Measurements from ENCODE around the gene MACROD2. TPM values are rescaled to one million over a fixed set of nuclear protein-coding genes. Genes with fewer than 3 reads are reported as not detected.

MACROD2 gene
- total and polyA plus RNA-seq, 8 donors = 0.78 to 31.3 (median 10.9) TPM; not detected in 1

DNA sequence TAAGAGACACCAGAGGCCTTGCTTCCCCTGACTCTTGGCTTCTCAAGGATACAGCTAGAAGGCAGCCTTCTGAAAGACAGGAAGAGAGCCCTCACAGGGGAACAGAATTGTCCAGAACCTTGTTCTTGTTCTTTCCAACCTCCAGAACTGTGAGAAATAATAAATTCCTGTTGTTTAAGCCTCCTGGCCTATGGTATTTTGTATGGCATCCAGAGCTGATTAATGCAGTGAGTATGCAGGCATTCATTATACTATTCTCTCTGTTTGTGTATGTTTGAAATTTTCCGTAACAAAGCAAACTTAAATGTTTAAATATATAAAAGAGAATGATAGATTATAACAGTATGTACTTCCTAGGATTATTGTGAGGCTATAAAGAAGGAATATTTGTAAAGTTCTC, 1245.5 kb downstream of the MACROD2 start:
- TF ChIP-seq, protein P1, sequence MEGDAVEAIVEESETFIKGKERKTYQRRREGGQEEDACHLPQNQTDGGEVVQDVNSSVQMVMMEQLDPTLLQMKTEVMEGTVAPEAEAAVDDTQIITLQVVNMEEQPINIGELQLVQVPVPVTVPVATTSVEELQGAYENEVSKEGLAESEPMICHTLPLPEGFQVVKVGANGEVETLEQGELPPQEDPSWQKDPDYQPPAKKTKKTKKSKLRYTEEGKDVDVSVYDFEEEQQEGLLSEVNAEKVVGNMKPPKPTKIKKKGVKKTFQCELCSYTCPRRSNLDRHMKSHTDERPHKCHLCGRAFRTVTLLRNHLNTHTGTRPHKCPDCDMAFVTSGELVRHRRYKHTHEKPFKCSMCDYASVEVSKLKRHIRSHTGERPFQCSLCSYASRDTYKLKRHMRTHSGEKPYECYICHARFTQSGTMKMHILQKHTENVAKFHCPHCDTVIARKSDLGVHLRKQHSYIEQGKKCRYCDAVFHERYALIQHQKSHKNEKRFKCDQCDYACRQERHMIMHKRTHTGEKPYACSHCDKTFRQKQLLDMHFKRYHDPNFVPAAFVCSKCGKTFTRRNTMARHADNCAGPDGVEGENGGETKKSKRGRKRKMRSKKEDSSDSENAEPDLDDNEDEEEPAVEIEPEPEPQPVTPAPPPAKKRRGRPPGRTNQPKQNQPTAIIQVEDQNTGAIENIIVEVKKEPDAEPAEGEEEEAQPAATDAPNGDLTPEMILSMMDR (IDR thresholded peaks at IDR 0.05) = no peak
- TF ChIP-seq POLR2AphosphoS5 (IDR thresholded peaks at IDR 0.05) = no peak
- Histone ChIP-seq H3K4me3 (no peak overlapping the region), H3K27me3 (no peaks in the 10 kb centered on the region), H3K4me1 (no peaks in the 10 kb centered on the region), H3K36me3 (no peaks in the 10 kb centered on the region), H3K9me3 (no peaks in the 10 kb centered on the region), H3K27ac (no peak overlapping the region)
- 29 to 77% (median 69%) methylated on average over 1 of the region's 1 CpG for WGBS, 5 donors
- intact Hi-C loops (cut with DNase I; ENCODE audit: low total_unique reads) = no loop called here
- DNase-seq = no peak

DNA sequence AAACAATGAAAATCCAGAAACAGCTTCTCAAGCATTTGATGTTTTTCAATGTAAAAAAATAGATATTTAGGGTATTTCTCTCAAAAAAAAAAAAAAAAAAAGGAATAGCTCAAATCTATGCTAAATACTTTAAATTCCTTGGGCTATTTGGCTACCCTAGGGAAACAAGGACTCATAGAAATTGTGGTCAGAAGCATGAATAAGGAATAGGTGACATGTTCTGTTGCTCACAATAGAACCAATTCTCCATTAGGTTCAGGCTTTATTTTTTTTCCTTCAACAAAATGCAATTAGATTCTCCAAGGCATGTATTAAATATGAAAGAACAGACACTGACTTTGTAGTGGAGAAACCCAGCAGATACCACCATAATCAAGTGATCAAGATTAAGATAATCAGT, 1246.4 kb downstream of the MACROD2 start:
- DNase-seq = no peak
- Histone ChIP-seq H3K27ac (no peak overlapping the region), H3K4me3 (no peak overlapping the region), H3K36me3 (no peaks in the 10 kb centered on the region), H3K4me1 (no peaks in the 10 kb centered on the region), H3K27me3 (no peaks in the 10 kb centered on the region), H3K9me3 (no peaks in the 10 kb centered on the region)
- TF ChIP-seq EP300 (IDR thresholded peaks at IDR 0.05) (no peak), POLR2AphosphoS5 (IDR thresholded peaks at IDR 0.05) (no peak), POLR2A (IDR thresholded peaks at IDR 0.05) (no peak)
- TF ChIP-seq, protein P1 (IDR thresholded peaks at IDR 0.05) = no peak
- intact Hi-C loops (cut with DNase I; ENCODE audit: low total_unique reads) = no loop called here

DNA sequence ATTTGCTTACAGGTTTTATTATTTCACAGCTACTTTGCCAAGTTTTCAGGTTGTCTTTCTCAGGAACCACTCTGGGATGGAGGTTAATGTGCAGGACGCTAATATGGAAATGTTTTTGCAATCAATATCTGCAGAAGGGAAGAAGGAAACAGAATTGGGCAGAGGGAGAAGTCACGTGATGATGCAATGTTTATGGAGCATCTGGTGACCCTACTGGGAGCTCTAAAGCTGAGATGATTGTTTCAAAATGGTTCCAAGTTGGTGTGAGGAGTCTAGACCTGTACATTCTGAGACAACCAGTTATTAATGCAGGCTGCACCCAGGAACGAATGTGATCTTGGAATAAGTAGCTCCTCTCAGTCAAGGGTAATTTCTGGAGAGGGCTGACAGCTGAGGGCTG, 1247.5 kb downstream of the MACROD2 start:
- H3K36me3 ChIP-seq = no peaks in the 10 kb centered on the region
- H3K27me3 ChIP-seq = no peaks in the 10 kb centered on the region
- no peak overlapping the region for H3K4me3 ChIP-seq
- 63 to 82% (median 71%) methylated on average over 3 of the region's 3 CpGs for WGBS, 5 donors
- no peak for TF ChIP-seq POLR2AphosphoS5 (IDR thresholded peaks at IDR 0.05)
- no peak for TF ChIP-seq EP300 (IDR thresholded peaks at IDR 0.05)
- TF ChIP-seq, protein P1 (IDR thresholded peaks at IDR 0.05) = no peak
- TF ChIP-seq POLR2A (IDR thresholded peaks at IDR 0.05) = no peak
- no peak for DNase-seq
- no peaks in the 10 kb centered on the region for H3K4me1 ChIP-seq
- no peaks in the 10 kb centered on the region for H3K9me3 ChIP-seq
- intact Hi-C loops (cut with DNase I; ENCODE audit: low total_unique reads) = no loop called here
- no peak overlapping the region for H3K27ac ChIP-seq

DNA sequence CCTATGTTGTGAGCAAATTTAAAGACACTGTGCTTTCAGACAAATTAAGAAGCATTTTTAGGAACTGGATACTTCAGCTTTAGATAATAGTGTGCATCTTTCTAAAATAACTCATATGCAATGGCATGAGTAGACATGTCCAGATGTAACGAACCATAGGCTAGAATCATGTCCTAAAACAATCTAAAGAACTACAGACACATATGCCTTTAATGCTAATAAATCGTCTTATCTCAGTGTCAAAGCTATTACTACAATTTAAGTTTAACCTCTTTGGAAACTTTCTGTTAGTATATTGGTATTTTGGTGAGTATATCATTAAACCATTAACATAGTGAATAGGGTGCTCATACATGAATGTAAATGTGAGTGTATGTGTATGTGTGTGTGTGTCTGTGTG, 1250.6 kb downstream of the MACROD2 start:
- no peaks in the 10 kb centered on the region for H3K27me3 ChIP-seq
- peaks cover 0 to 2% (median 0%) of the 10 kb centered on the region in 4 donors for H3K4me1 ChIP-seq
- H3K27ac ChIP-seq = no peak overlapping the region
- no peaks in the 10 kb centered on the region for H3K9me3 ChIP-seq
- DNase-seq = no peak
- intact Hi-C loops (cut with DNase I; ENCODE audit: low total_unique reads) = no loop called here
- H3K4me3 ChIP-seq = no peak overlapping the region
- TF ChIP-seq EP300 (IDR thresholded peaks at IDR 0.05) (no peak), POLR2AphosphoS5 (IDR thresholded peaks at IDR 0.05) (no peak), POLR2A (IDR thresholded peaks at IDR 0.05) (no peak)
- TF ChIP-seq, protein P1 (IDR thresholded peaks at IDR 0.05) = no peak
- WGBS, 5 donors = 59 to 88% (median 78%) methylated on average over 2 of the region's 2 CpGs
- H3K36me3 ChIP-seq = no peaks in the 10 kb centered on the region
